Upper lobe of left lung (tissue), 6 donors: ENCODE results near the gene DLG2. TPM values are rescaled to one million over a fixed set of nuclear protein-coding genes. Genes with fewer than 3 reads are reported as not detected.

Source experiments
- ATAC-seq, 2 donors: fragments of 200-7000 bp; cut with Tn5 transposase; one replicate each; pipeline ENCODE4 v1.9.1; 2022; ENCODE audit warnings: mild to moderate bottlenecking in 2 of 2, moderate library complexity in 2 of 2; ENCODE audit not compliant: low FRiP score in 2 of 2
- DNase-seq, 2 donors: peaks; one replicate each; pipeline ENCODE4 v3.0.0-alpha.2; 2019 to 2020
- H3K27ac ChIP-seq, 4 donors: fragments of 200-600 bp; sonication (generic); one replicate each; pipeline ENCODE4 v1.5.1; 2016 to 2019
- H3K27me3 ChIP-seq, 4 donors: fragments of 200-600 bp; sonication (generic); one replicate each; pipeline ENCODE4 v1.5.1; 2017 to 2019
- H3K36me3 ChIP-seq, 4 donors: fragments of 200-600 bp; sonication (generic); one replicate each; pipeline ENCODE4 v1.5.1; 2016 to 2019
- H3K4me1 ChIP-seq, 4 donors: fragments of 200-600 bp; sonication (generic); one replicate each; pipeline ENCODE4 v1.5.1; 2018 to 2019
- H3K4me3 ChIP-seq, 4 donors: fragments of 200-600 bp; sonication (generic); one replicate each; pipeline ENCODE4 v1.5.1; 2017 to 2019; ENCODE audit warnings: mild to moderate bottlenecking in 2 of 4, moderate library complexity in 1 of 4
- H3K9me3 ChIP-seq, 4 donors: fragments of 200-600 bp; sonication (generic); one replicate each; pipeline ENCODE4 v1.5.1; 2018 to 2019
- EP300 ChIP-seq, 4 donors: sonication (generic); formaldehyde crosslinking; IDR thresholded peaks; one replicate each; pipeline ENCODE4 v1.5.1; 2017; ENCODE audit warnings: antibody characterized with exemption in 4 of 4, control low read depth in 2 of 4
- POLR2A ChIP-seq, 4 donors: fragments of 450-650 bp; IDR thresholded peaks; one replicate each; pipeline ENCODE4 v1.5.1; 2016 to 2017; ENCODE audit warnings: antibody characterized with exemption in 4 of 4, mild to moderate bottlenecking in 2 of 4
- POLR2AphosphoS5 ChIP-seq, 2 donors: sonication (generic); formaldehyde crosslinking; IDR thresholded peaks; one replicate each; pipeline ENCODE4 v1.5.1; 2017; ENCODE audit warnings: antibody characterized with exemption in 2 of 2
- WGBS, 2 donors: methylation state at CpG; one replicate each; pipeline ENCODE4 v1.1.5; 2017 to 2018; 5-methylcytosine and 5-hydroxymethylcytosine counted together
- total RNA-seq, 6 donors: library from RNA; depleted of rRNA in 4 of 6; stranded (reverse); fragments of >200 nt in 4 of 6; gene quantifications; one replicate each; pipeline versions ENCODE4 v1.1.0 to v1.2.1, GENCODE V29; 2016 to 2021
- TF ChIP-seq, protein P1 (sequence below), 6 experiments: fragments of 450-650 bp in 4 of 6; fragments of 200-600 bp in 2 of 6; sonication (generic) in 2 of 6; IDR thresholded peaks; one replicate each; pipeline ENCODE4 v1.5.1; 2016 to 2019; ENCODE audit warnings: antibody characterized with exemption in 6 of 6
- donor health status: DM: no; HTN: no; CAD: no; lungs with moderate emphysema.
- donor health status: DM: no; HTN: yes; CAD: no; lungs with severe emphysema.

DLG2 gene
- total RNA-seq, 6 donors from 2014 or later: 3.4 to 37.7 (median 9.1) TPM

DNA sequence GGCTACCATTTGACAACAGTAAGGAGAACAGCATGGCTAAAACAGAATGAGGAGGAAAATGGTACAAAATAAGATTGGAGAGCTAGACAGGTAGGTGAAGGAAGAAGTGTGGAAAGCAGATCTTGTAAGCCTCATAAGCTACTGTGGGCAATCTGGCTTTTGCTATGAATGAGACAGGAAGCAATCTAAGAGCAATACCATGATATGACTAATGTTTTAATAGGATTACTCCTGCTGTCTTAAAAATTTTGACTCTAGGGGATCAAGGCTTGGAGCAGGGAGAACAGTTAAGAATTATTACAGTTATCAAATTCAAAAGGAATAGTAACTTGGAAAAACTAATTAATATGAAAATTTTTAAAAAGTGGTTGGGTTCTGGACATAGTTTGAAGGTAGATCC, 1174.9 kb downstream of the DLG2 start:
- TF ChIP-seq, protein P1, sequence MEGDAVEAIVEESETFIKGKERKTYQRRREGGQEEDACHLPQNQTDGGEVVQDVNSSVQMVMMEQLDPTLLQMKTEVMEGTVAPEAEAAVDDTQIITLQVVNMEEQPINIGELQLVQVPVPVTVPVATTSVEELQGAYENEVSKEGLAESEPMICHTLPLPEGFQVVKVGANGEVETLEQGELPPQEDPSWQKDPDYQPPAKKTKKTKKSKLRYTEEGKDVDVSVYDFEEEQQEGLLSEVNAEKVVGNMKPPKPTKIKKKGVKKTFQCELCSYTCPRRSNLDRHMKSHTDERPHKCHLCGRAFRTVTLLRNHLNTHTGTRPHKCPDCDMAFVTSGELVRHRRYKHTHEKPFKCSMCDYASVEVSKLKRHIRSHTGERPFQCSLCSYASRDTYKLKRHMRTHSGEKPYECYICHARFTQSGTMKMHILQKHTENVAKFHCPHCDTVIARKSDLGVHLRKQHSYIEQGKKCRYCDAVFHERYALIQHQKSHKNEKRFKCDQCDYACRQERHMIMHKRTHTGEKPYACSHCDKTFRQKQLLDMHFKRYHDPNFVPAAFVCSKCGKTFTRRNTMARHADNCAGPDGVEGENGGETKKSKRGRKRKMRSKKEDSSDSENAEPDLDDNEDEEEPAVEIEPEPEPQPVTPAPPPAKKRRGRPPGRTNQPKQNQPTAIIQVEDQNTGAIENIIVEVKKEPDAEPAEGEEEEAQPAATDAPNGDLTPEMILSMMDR (IDR thresholded peaks at IDR 0.05): no peak
- TF ChIP-seq POLR2AphosphoS5 (IDR thresholded peaks at IDR 0.05) (no peak), POLR2A (IDR thresholded peaks at IDR 0.05) (no peak), EP300 (IDR thresholded peaks at IDR 0.05) (no peak)
- Histone ChIP-seq H3K4me3 (no peak overlapping the region), H3K9me3 (no peaks in the 10 kb centered on the region), H3K27me3 (no peaks in the 10 kb centered on the region), H3K27ac (no peak overlapping the region), H3K4me1 (no peaks in the 10 kb centered on the region), H3K36me3 (no peaks in the 10 kb centered on the region)
- no peak for ATAC-seq
- no peak for DNase-seq

DNA sequence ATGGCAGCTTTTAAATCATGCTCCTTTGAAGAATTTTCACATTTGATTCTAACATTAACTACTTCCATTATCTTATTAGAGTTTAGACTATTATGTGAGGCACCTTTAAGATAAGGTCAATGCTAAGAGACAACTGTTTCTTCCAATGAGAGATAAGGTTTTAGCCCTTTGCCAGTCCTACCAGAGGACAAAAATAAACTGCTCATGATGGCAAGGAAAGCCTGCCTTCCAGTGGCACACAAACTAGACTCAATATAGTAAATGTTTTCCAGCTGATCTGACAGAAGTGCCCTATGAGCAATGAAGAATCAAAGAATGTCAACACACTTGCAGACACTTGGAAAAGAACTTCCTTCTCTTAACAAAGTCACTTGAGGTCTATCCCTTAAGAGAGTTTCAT, 1188.6 kb downstream of the DLG2 start:
- H3K4me1 ChIP-seq: no peaks in the 10 kb centered on the region
- H3K9me3 ChIP-seq: no peaks in the 10 kb centered on the region
- TF ChIP-seq EP300 (IDR thresholded peaks at IDR 0.05): no peak
- no peaks in the 10 kb centered on the region for H3K36me3 ChIP-seq
- DNase-seq (no peak), ATAC-seq (no peak)
- H3K27me3 ChIP-seq: no peaks in the 10 kb centered on the region
- H3K4me3 ChIP-seq: no peak overlapping the region
- no peak overlapping the region for H3K27ac ChIP-seq

DNA sequence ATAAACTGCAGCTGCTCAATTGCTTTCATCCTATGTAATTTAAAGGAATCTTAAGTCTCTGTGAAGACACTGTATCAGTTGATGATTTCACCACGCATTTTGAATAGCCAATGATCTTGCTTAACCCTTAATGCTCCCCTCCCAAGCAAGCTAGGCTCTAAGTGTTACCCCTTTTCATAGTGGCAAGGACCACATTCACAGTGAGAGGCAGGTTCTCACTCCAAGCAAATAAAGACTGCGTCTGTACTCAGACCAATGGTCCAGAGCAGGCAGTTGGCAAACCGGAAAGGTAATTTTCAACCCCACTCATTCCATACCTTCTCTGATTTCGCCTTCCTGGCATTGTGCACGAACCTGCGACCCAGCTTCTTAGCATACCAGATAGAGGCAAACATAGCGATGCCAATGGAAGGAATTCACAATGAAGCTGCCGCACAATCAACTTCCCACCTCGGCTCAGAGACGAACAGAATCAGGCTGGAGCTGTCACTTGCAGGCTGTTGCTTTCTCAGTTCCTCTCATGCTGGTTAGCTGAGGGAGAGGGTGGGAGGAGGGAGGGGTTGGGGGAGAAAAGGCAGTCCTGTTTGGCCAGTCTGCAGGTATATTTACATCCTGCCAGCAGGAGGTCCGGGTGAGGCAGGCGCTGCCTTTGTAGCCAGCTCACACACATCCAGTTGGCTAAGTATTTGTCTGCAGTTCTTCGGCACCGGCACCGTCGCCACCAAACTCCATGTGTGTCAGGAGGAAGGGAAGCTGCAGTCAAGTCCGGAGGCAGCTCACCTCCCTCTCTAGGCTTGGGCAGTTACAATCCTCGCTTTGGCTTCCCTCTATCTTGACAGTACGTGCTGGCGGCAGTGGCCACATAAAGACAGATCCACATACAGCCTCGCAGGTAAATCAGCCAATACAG, 1189.8 kb downstream of the DLG2 start:
- TF ChIP-seq EP300 (IDR thresholded peaks at IDR 0.05): no peak
- no peak for TF ChIP-seq POLR2AphosphoS5 (IDR thresholded peaks at IDR 0.05)
- TF ChIP-seq, protein P1 (IDR thresholded peaks at IDR 0.05): no peak
- DNase-seq: peak in 1 of 2 donors; percentile 25
- peak overlapping the region in 1 of 4 donors; percentile 17 for H3K4me3 ChIP-seq

DNA sequence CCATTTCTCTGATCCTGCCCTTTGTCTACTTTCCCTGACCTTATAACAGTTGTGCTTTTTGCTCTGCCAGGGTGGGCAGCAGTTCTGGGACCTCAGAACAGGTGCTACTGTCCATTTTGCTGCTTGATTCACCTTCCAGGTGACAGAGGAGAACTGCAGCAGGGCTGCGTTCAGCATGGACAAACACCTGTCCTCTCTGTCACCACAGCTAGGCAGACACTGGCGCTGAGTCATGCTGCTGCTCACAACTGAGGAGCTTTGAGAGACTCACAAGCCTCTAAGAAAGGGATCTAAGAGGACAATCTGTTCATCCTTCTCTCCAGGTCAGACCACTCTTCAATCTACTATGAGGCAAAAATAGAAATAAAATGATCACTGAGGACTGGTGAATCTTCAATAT, 1196.5 kb downstream of the DLG2 start:
- Histone ChIP-seq H3K27me3 (no peaks in the 10 kb centered on the region), H3K4me3 (no peak overlapping the region), H3K27ac (no peak overlapping the region), H3K36me3 (no peaks in the 10 kb centered on the region), H3K4me1 (no peaks in the 10 kb centered on the region), H3K9me3 (no peaks in the 10 kb centered on the region)
- TF ChIP-seq POLR2A (IDR thresholded peaks at IDR 0.05): no peak
- no peak for ATAC-seq
- no peak for DNase-seq
- 56 to 83% methylated on average over 2 of the region's 2 CpGs for WGBS, 2 donors

More for the DNA sequence above, 1189.8 kb downstream of the DLG2 start:
- peak; percentile 35 to 73 for ATAC-seq
- no peaks in the 10 kb centered on the region for H3K9me3 ChIP-seq
- H3K27me3 ChIP-seq: no peaks in the 10 kb centered on the region
- 9 to 13% methylated on average over 14 to 21 of the region's 21 CpGs for WGBS, 2 donors
- H3K4me1 ChIP-seq: no peaks in the 10 kb centered on the region
- no peaks in the 10 kb centered on the region for H3K36me3 ChIP-seq
- no peak overlapping the region for H3K27ac ChIP-seq

DNA sequence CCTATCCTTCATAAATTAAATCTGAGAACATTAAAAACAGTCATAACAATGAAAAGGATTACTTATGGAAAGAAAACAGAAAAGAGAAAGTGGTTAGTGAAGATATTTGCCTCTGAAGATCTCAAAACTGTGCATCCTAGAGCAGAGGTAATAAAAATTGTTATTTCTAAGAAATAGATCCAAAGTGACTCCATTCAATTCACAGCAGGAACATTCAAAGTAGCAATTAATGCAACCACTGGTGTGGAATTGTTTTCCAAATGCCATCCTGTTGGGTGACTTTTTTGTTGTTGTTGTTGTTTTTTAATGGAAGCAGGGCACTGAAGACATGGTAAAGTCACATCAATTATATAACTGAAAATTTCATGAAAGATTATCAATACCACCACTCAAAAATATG, 1201.5 kb downstream of the DLG2 start:
- Histone ChIP-seq H3K4me1 (no peaks in the 10 kb centered on the region), H3K27ac (no peak overlapping the region), H3K4me3 (no peak overlapping the region), H3K36me3 (no peaks in the 10 kb centered on the region), H3K27me3 (no peaks in the 10 kb centered on the region), H3K9me3 (no peaks in the 10 kb centered on the region)
- DNase-seq (no peak), ATAC-seq (no peak)
- TF ChIP-seq POLR2A (IDR thresholded peaks at IDR 0.05) (no peak), POLR2AphosphoS5 (IDR thresholded peaks at IDR 0.05) (no peak), EP300 (IDR thresholded peaks at IDR 0.05) (no peak)
- TF ChIP-seq, protein P1 (IDR thresholded peaks at IDR 0.05): no peak

DNA sequence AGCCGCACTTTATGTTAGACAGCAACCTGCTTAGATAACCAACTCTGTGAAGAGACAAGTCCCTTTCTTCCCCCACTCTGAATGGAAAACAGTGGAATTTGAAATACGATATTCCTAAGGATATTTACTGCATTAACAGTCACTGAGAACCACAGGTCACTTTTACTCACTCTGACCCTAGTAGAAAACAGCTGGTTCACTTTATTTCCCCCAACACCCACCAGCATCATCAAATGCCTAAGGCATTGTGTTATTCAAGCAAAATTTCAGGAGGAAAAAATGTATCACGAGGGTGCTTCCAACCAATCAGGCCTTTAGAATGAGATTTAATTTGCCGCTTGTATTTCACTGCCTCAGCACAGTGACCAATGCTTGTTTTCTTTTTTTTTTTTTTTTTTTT, 1206.9 kb downstream of the DLG2 start:
- 69 to 75% methylated on average over 4 of the region's 4 CpGs for WGBS, 2 donors
- Histone ChIP-seq H3K4me1 (no peaks in the 10 kb centered on the region), H3K4me3 (no peak overlapping the region), H3K27ac (no peak overlapping the region), H3K27me3 (no peaks in the 10 kb centered on the region), H3K36me3 (no peaks in the 10 kb centered on the region), H3K9me3 (no peaks in the 10 kb centered on the region)
- TF ChIP-seq POLR2A (IDR thresholded peaks at IDR 0.05) (no peak), POLR2AphosphoS5 (IDR thresholded peaks at IDR 0.05) (no peak), EP300 (IDR thresholded peaks at IDR 0.05) (no peak)
- TF ChIP-seq, protein P1 (IDR thresholded peaks at IDR 0.05): no peak
- ATAC-seq (no peak), DNase-seq (no peak)
